Measurements from ENCODE around the gene APLP2.

DNA sequence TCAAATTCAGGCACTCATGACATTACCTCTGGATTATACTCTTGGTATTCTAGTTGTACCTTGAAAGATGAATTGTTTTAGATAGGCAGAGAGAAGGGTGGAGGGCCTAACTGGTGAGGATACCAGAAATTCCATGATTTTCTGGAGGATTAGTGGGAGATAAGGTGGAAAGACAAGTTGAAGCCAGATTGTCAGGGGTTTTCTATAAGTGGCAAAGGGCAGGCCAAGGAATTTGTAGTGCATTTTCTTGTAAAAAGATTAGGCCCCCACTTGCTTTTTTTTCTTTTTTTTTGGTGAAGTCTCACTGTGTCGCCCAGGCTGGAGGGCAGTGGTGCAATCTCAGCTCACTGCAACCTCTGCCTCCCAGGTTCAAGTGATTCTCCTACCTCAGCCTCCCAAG lies 38.6 kb upstream of the APLP2 start:
- no peak for TF ChIP-seq CTCF (IDR thresholded peaks at IDR 0.05)
- TF ChIP-seq ZFX (IDR thresholded peaks at IDR 0.05; ENCODE audit: borderline replicate concordance): no peak
